Effector memory CD8-positive, alpha-beta T cell (primary cell): ENCODE results near the gene PLCB2.

ENCODE experiments used
- ATAC-seq: fragments of 150-1000 bp; cut with Tn5 transposase; replicated peaks from 2 replicates; pipeline ENCODE4 v1.10.0; 2021; ENCODE audit warnings: mild to moderate bottlenecking, moderate library complexity
- DNase-seq, 3 experiments: peaks; one replicate each; pipeline ENCODE4 v3.0.0; 2021
- H3K27ac Mint-ChIP-seq, 2 donors: one replicate each; pipeline ENCODE4 v1.8.0; 2022; ENCODE audit warnings: mild to moderate bottlenecking in 2 of 2, mixed read lengths in 2 of 2, moderate library complexity in 2 of 2
- H3K27me3 Mint-ChIP-seq, 2 donors: one replicate each; pipeline ENCODE4 v1.8.0; 2022; ENCODE audit warnings: mixed read lengths in 2 of 2
- H3K36me3 Mint-ChIP-seq: one replicate; pipeline ENCODE4 v1.8.0; 2022; ENCODE audit warnings: mild to moderate bottlenecking, moderate library complexity, mixed read lengths; ENCODE audit not compliant: insufficient read depth
- H3K4me1 Mint-ChIP-seq, 2 donors: one replicate each; pipeline ENCODE4 v1.8.0; 2022; ENCODE audit warnings: low read depth in 2 of 2, mixed read lengths in 2 of 2
- H3K4me3 Mint-ChIP-seq, 2 donors: one replicate each; pipeline ENCODE4 v1.8.0; 2022; ENCODE audit warnings: mild to moderate bottlenecking in 2 of 2, mixed read lengths in 2 of 2, moderate library complexity in 2 of 2
- H3K9me3 Mint-ChIP-seq, 2 donors: one replicate each; pipeline ENCODE4 v1.8.0; 2022; ENCODE audit warnings: mixed read lengths in 2 of 2

Gene PLCB2

DNA sequence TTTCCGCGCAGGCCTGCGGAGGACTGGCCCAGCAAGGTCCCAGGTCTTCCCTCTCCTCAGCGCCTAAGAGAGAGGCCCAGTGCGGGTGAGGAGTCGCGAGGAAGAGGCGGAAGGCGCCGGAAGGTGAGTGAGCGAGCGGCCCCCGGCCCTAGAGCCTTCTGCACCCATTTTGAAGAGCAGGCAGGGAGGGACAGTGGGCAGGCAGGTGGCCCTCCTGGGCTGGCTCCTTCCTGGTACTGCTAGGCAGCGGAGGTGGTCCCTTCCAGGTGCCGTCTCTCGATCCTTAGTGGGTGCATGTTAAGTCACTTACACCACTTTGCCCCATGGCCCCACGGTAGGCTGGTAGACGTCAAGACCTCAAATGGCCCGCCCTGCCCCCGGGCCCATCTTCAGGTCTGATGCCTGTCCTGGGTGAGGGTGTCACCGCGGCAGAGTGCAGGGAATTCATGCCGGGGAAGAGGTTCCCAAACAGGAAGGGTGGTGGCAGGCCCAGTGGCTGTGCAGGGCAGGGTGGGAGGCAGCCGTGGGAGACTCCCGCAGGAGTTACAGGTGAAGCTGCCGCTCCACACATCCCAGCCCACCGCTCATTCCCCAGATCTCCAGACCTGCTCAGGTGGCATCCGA, 54.5 kb downstream of the PLCB2 start:
- H3K4me1 Mint-ChIP-seq, result peaks cover 14 to 23% of the 10 kb centered on the region in 2 donors
- no peaks in the 10 kb centered on the region for H3K9me3 Mint-ChIP-seq
- peak overlapping the region; percentile 75 to 87 for H3K27ac Mint-ChIP-seq
- DNase-seq (no peak), ATAC-seq (peak; percentile 18)
- no peaks in the 10 kb centered on the region for H3K36me3 Mint-ChIP-seq
- H3K4me3 Mint-ChIP-seq, result peak overlapping the region; percentile 85 to 91
- peaks cover 8 to 30% of the 10 kb centered on the region in 2 donors for H3K27me3 Mint-ChIP-seq

DNA sequence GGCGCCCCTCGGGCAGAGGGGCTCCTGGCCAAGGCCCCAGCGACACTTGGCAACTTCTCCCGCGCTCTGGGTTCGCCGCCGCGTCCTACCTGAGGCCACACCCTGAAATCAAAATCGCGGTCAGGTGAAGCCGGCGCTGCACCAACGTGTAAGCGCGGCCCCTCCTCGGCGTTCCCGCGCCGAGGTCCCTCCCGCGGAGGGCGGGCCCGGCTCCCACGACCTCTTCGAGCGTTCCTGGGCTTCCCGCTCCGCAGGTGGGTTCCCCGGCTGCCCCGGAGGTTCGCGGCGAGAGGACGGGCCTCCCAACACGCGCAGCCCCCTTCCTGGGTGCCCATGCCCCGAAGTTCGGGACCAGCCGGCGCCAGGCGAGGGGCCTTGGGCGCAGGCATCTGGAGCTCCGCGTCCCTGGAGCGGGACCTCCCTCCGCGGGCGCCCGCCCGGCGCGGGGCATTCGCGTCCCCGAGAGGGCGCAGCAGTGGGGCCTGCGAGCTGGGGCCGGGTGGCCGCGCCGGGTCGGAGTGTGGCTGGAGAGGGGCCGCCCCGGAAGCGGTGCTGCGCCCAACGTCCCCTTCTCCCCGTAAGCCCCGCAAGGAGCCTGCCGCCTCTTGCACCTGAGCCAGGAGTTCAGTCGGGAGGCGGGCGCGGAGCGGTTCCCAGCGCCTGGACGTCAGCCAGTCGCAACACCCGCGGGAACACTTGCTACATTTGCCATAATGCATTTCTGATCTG, 55.1 kb downstream of the PLCB2 start:
- Mint-ChIP-seq H3K4me3 (peak overlapping the region; percentile 85 to 91), H3K4me1 (peaks cover 14 to 23% of the 10 kb centered on the region in 2 donors), H3K9me3 (no peaks in the 10 kb centered on the region), H3K36me3 (no peaks in the 10 kb centered on the region), H3K27me3 (peaks cover 8 to 30% of the 10 kb centered on the region in 2 donors), H3K27ac (peak overlapping the region; percentile 75 to 87)
- ATAC-seq (peak; percentile 51), DNase-seq (peak in 1 of 3 experiments; percentile 14)

DNA sequence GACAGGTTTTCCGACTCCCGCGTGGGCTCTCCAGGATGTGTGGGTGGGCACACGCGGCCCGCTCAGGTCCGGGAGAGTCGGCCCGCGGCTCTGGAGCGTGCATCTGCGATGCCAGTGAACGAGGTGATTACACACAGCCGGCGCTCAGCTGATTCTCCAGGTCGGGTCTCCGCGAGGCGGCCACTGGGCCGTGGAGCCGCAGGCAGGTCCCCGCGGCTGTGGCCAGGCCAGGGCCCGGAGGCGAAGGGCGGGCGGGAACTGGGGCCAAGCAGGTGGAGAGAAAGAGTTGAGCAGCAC, 55.6 kb downstream of the PLCB2 start:
- Mint-ChIP-seq H3K36me3 (no peaks in the 10 kb centered on the region), H3K4me3 (peak overlapping the region; percentile 56 to 58), H3K27me3 (peaks cover 8 to 30% of the 10 kb centered on the region in 2 donors), H3K9me3 (no peaks in the 10 kb centered on the region), H3K4me1 (peaks cover 13 to 23% of the 10 kb centered on the region in 2 donors), H3K27ac (no peak overlapping the region)
- no peak for DNase-seq
- ATAC-seq, result no peak

DNA sequence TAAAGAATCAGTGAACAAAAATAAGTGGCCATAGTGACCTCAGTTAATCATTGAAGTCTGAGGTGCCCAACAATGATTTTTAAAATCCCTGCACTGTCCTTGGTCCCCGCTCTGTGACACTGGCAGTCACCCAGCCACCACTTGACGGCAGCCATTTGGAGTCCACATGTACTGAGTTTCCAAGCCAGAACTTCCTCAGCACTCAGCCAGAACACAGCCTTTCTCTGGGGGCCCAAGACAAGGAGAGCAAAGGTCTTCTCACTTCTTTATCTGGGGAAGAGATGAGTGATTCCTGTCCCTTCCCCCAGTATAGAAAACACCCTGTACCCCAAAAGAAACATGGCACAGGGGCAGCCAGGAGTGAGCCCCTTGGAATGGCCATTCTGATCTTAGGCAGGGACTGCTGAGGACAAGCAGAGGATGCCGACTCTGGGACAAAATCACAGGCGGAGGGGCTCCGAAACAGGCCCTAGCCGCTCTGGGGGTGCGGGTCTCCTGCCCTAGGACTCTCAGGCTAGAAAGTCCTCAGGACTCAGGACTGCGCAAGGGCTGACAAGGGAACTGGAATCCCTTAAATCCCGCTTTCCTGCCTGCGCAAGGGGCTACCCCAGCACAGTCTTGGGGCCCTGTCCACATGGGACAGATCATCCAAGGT, 56.1 kb downstream of the PLCB2 start:
- H3K4me3 Mint-ChIP-seq, result peak overlapping the region; percentile 56 to 58

DNA sequence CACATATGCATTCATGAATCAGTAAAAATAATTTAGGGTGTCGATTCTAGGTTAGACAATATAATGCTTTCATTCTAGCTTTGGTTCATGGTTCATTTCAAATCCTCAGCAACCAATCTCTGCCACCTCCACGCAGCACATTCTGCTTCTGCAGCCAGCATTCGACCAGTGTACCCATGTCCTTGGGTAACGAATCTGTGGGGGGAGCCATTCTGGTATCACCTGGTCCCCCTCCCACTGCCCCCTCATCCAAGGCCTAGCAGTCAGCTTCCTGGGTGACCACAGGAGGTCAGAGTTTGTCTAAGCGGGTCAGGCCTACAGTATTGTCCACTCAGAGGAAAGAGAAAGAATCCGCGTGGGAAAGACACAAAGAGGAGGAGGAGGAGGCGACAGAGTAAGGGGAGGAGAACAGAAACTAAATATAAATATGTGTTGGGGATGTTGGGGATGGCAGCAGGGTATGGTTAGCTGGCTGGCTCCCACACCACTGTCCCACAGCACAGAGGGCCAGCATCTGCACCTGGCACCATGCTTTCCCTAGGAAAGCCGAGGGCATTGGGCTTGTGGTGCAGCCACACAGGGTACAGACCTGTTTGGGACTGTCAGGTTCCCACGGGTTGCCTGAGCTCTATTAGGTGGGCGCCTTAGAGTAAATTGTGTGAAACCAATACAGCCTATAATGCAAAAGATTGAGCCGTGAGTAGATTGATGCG, 56.8 kb downstream of the PLCB2 start:
- H3K27ac Mint-ChIP-seq, result peak overlapping the region in 1 of 2 donors; percentile 49
- peaks cover 10 to 16% of the 10 kb centered on the region in 2 donors for H3K4me1 Mint-ChIP-seq
- H3K36me3 Mint-ChIP-seq, result no peaks in the 10 kb centered on the region
- ATAC-seq (no peak), DNase-seq (no peak)
- peaks cover 8 to 30% of the 10 kb centered on the region in 2 donors for H3K27me3 Mint-ChIP-seq
- peak overlapping the region; percentile 56 to 58 for H3K4me3 Mint-ChIP-seq
- H3K9me3 Mint-ChIP-seq, result no peaks in the 10 kb centered on the region

More for the DNA sequence above, 56.1 kb downstream of the PLCB2 start:
- H3K36me3 Mint-ChIP-seq, result no peaks in the 10 kb centered on the region
- H3K27ac Mint-ChIP-seq, result peak overlapping the region in 1 of 2 donors; percentile 49
- H3K4me1 Mint-ChIP-seq, result peaks cover 10 to 20% of the 10 kb centered on the region in 2 donors
- H3K27me3 Mint-ChIP-seq, result peaks cover 8 to 30% of the 10 kb centered on the region in 2 donors
- no peaks in the 10 kb centered on the region for H3K9me3 Mint-ChIP-seq
- ATAC-seq (no peak), DNase-seq (no peak)

DNA sequence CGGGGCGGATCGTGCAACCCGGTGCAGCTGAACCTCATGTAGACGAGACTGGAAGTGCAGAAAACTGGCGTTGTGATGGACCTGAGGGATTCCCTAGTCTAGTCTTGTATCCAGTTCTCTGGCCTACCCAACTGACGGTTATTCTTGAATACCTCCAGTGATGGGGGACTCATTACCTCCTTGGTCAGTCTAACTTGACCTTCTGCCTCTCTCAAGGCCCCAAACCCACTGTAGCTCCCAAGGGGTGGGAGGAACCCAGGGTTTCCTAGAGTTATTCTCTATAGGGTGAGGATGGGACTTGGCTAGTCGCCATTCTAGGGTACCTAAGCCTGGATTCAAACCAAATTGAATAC, 57.5 kb downstream of the PLCB2 start:
- no peak overlapping the region for H3K27ac Mint-ChIP-seq
- no peak for DNase-seq
- H3K4me3 Mint-ChIP-seq, result no peak overlapping the region
- peaks cover 8 to 30% of the 10 kb centered on the region in 2 donors for H3K27me3 Mint-ChIP-seq
- H3K4me1 Mint-ChIP-seq, result peaks cover 10 to 16% of the 10 kb centered on the region in 2 donors
- H3K9me3 Mint-ChIP-seq, result no peaks in the 10 kb centered on the region
- no peak for ATAC-seq
- no peaks in the 10 kb centered on the region for H3K36me3 Mint-ChIP-seq

DNA sequence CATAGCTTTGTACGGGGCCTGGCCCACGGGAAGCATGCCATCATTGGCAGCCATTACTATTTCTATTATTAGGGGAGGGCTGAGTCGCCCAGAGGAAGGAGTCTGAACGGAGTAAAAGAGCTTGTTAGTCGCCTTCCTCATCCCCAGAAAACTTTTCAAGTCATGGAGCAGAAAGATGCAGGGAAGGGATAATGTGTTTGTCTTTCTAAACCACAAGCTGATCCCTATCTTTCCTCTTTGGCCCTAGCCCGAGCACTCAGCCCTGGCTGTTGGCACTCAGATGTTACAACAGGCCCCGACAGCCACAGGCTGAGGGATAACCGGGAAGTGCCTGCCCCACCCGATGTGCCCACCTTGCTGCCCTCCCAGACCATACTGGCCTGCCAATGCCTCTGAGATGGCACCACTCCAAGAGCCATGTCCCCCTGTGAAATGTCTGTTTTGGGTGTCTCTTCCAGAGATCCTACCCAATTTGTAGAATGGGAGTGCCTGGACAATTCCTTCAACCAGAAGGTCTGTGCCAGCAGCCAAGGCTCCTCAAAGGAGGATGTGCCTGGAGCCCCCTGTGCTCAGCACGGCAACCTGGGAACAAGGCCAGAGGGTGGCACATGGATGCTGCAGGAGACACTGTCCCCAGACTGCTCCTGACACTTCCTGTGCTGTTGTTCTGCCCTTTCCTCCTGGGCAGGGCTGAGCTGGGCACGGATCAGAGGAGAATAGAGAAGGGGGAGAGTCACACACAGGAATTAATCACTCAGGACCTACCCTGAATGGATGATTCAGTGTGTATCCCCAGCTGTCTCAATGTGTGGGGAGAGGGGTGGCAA, 58.0 kb downstream of the PLCB2 start:
- DNase-seq (no peak), ATAC-seq (no peak)
- no peaks in the 10 kb centered on the region for H3K9me3 Mint-ChIP-seq
- H3K4me3 Mint-ChIP-seq, result no peak overlapping the region
- H3K4me1 Mint-ChIP-seq, result peaks cover 10 to 16% of the 10 kb centered on the region in 2 donors
- no peaks in the 10 kb centered on the region for H3K36me3 Mint-ChIP-seq
- H3K27ac Mint-ChIP-seq, result no peak overlapping the region
- peaks cover 8 to 30% of the 10 kb centered on the region in 2 donors for H3K27me3 Mint-ChIP-seq

DNA sequence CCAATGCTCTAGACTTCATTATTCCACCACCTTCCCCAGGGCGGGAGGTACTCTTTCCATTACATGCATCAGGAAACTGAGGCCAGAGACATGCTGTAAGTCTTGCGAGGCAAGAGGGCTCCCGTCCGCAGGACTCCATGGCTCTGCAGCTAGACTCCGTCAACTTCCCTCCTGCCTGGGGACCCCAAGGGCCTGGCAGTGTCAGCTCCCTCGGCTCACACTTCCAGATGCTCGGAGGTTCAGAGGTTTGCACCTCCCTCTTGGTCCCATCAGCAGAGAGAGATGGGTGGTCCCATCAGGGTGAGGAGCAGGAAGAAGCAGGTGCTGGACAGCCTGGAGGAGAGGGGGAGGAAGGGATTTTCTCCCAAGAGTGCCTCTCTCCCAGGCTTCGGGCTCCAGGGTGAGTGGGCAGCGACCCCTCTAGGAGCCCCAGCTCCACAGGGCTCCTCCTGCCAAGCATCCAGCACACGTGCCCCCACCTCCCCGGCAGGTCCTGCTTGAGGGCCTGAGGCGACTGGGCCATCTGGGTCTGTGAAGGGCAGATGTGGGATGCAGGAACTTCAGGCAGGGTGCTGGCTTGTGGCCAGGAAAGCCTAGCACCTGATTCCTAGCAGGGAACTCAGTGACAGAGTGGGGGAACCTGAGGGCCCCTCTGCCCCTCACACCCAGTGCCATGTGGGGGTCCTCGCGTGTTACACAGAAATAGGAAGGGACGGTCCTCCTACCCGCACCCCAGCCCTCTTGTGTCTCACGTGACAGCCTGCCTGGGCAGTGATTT, 59.5 kb downstream of the PLCB2 start:
- Mint-ChIP-seq H3K9me3 (no peaks in the 10 kb centered on the region), H3K27ac (no peak overlapping the region), H3K36me3 (no peaks in the 10 kb centered on the region), H3K4me3 (no peak overlapping the region), H3K27me3 (peaks cover 0 to 18% of the 10 kb centered on the region in 2 donors), H3K4me1 (peaks cover 4 to 7% of the 10 kb centered on the region in 2 donors)
- ATAC-seq, result no peak
- no peak for DNase-seq

DNA sequence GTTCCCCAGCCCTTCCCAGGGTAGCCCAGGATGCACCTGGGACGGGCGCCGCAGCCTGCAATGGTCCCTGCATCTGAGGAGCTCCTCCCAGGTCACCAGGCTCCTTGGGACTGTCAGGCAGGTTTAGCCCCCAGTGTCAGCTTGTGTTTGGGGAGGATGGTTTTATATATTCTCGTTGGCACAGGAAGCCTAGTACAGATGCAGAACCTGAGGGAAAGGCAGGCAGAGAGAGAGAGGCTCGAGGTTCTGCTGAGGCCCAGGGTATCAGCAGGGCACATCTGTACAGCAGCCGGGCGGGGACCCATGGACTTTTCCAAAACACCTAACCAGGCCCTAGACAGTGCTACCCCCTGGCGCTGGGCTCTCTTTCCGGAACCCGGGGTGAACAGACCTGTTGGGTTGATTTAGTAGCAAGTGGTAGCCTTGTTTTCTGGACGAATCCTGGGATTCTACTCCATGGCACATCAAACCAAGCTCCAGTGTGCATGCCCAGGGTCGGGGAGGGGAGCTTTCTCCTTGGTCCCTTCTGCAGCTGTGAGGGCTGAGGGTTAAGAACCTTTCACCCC, 60.2 kb downstream of the PLCB2 start:
- Mint-ChIP-seq H3K27ac (no peak overlapping the region), H3K4me1 (peaks cover 0 to 4% of the 10 kb centered on the region in 2 donors), H3K36me3 (no peaks in the 10 kb centered on the region), H3K4me3 (no peak overlapping the region), H3K27me3 (peaks cover 0 to 14% of the 10 kb centered on the region in 2 donors), H3K9me3 (no peaks in the 10 kb centered on the region)
- ATAC-seq (no peak), DNase-seq (no peak)

DNA sequence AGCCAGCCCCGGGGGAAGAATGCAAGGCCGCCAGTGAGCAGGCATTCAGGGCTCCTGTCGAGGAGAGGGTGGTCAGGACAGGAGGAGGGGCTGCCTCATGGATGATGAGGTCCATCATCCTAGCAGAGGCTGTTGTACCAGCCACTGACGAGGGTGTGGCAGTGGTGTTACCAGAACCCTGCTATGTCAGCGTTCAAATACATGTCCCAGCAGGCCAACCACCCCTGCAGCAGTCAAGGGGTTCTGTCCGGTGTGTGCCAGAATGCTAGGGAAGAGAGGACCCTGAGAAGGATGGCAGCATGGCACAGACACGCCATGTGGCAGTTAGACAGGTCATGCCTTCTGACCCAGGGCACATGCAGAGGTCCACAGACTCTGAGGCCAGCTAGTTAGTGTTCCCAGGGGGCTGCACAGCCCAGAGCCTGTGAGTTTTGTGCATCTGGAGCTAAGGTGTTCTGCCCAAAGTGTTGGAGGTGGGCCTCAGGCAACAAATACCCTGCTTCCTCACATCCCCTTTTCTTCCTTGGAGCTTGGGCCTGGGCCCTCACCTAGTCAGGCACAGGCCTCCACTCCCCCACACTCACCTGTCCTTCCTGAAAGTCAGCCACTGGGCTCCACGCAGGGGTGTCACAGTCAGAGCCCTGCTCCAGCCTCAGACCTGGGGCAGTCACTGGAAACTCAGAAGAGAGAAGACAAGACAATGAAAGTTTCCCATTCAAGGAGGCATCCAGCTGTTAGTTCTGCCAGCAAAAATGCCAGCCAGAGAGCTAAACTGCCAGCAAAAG, 61.0 kb downstream of the PLCB2 start:
- Mint-ChIP-seq H3K36me3 (no peaks in the 10 kb centered on the region), H3K4me1 (peaks cover 0 to 6% of the 10 kb centered on the region in 2 donors), H3K27ac (peak overlapping the region in 1 of 2 donors; percentile 66), H3K27me3 (peaks cover 0 to 22% of the 10 kb centered on the region in 2 donors), H3K9me3 (no peaks in the 10 kb centered on the region), H3K4me3 (no peak overlapping the region)
- DNase-seq, result no peak
- no peak for ATAC-seq

DNA sequence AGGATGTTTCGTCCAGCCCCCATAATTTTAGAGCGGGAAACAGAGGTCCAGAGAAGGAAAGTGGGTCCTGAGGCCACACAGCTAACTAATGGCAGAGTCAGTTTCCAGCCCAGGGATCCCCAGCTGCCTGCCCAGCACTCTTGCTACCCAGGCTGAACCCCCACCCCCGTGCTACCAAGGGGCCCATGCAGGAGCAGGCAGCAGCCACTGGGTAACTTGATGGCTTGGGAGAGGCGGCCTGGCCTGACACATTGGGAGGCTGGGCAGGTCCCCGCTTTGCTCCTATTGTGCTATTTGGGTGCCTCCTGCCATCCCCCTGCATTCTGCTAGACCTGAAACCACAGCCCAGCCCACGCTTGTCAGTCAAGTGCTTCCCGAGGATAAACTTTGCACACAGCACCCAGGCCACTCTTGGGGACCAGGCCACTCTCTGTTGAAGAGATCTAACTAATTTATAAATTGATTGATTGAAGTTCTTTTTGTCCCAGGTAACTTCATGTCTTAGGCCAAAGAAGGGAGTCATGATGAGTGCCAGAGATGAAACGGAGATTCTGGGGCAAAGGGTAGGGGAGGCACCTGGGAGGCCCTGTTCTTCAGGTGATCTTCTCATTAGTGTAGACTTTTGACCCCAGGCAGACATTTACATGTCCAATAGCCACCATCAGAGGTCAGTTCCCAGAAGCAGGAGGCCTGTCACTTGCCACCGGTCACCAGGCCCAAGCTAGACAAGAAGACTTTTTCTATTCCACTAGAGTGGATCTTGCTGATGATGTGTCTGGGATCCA, 61.9 kb downstream of the PLCB2 start:
- Mint-ChIP-seq H3K4me1 (peaks cover 0 to 3% of the 10 kb centered on the region in 2 donors), H3K9me3 (no peaks in the 10 kb centered on the region), H3K4me3 (no peak overlapping the region), H3K27me3 (peaks cover 3 to 22% of the 10 kb centered on the region in 2 donors), H3K27ac (peak overlapping the region in 1 of 2 donors; percentile 66), H3K36me3 (no peaks in the 10 kb centered on the region)
- DNase-seq (no peak), ATAC-seq (no peak)
